ENCODE results near the gene JAKMIP1.

The JAKMIP1 gene

DNA sequence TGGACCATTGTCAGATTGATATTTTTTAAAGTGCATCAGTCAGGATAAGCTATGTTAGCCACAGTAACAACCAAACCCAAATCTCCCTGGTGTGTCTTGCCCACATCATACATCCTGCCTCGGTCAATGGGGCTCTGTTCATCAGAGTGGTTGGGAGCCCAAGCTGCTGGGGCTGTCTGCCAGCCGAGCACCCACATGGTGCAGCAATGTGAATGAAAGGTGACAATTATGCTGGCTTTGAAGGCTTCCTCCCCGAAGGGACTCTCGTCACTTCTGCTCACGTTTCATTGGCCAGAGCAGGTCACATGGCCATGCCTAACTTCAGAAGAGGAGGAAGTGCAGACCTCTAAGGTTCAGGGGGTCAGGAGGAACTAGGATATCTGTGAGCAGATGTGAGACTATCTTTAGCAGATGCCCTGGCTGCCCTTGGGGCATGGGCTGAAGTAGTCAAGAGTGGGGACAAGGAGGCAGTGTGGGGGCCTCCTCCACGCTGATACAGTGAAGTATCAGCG lies 1.3 kb upstream of the JAKMIP1 start:
- no peak for DNase-seq (ENCODE audit: low read depth)

DNA sequence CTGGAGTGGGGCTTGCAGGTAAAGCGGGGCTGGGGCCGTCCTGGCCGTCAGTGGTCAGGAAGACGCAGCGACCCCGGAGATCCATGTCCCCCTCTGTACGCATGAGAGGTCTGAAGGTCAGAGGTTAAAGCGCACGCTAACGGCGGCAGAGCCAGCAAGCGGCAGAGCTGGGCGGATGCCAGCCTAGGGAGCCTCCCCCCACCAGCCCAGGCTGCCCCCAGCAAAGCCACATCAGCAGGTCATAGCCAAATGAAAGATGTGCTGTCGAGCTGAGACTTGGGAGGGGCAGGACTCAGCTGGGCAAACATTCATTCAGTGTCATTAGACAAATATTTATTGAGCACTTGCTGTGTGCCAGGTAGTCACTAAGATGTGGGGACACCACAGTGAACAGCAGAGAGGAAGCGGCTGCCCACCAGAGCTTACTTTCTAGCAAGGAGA lies 593 bp upstream of the JAKMIP1 start:
- no peak for DNase-seq (ENCODE audit: low read depth)

DNA sequence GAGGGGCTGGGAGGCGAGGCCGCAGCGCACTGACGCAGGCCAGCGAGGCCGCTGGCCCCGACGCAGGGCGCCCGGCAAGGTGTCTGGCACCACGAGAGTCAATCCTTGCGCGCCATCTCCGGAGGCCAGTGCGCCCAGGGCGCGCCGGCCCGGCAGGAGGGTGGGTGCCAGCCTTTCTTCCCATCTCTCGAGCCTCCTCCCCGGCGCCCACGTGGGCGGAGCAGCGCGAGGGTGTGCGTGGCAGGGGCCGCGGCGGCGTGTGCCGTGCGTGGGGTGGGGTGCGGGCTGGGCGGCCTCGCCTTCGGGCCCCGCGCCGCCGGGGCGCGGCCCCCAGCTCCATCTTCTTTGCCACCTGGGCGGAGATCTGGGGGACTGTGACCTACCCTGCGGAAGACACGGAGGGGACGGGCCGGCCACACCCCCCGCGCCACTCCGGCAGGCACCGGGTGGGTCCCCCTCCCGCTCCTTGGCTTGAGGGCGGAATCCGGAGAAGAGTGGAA lies 877 bp downstream of the JAKMIP1 start:
- DNase-seq (ENCODE audit: low read depth) = no peak

DNA sequence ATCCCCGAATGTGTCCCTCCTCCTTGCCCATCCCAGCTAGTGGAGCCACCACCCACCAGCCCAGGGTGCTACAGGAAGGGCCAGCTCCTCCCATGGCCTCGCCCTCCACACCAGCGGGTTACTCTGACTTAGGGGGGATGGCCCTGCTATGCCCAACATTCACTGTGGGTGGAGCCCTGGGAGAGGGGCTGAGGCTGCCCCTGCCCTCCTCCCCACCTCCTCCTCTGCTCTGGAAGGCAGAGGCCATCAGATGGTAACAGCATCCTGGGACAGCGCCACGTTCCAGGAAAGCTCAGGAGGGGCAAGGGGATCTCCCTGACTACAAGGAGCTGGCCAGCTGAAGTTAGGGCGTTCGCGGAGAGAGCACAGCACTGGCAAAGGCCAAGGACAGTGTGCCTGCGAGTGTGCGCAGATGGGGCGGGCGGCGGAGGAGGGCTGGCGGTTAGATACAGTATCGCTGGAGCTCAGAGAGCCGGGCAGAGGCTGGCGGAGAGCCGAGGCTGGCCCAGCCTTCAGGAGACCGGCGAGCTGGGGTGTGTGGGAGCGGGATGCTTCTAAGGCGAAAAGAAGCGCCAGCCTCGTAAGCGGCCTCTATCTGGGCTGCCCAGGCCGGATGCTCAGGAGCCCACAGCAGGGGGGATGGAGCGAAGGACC lies 1.5 kb downstream of the JAKMIP1 start:
- DNase-seq (ENCODE audit: low read depth) = no peak

DNA sequence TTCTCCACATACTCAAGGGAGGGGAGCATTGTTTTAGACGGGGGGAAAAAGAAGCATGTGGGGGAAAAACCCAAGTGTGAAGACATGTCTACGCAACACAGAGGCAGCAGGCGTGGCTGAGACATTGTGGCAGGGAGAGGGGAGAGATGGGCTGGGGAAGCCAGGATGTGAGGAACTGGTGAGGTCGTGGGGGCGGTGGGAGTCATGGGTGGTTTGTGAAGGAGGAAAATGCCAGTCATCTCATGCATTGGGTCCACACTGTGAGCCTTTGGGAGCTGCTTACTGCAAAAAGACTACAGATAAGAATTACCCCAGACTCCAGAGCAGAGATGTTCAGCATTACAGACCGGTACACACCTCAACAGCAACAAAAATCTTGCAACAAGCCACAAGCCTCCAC lies 2.1 kb downstream of the JAKMIP1 start:
- DNase-seq (ENCODE audit: low read depth) = no peak

DNA sequence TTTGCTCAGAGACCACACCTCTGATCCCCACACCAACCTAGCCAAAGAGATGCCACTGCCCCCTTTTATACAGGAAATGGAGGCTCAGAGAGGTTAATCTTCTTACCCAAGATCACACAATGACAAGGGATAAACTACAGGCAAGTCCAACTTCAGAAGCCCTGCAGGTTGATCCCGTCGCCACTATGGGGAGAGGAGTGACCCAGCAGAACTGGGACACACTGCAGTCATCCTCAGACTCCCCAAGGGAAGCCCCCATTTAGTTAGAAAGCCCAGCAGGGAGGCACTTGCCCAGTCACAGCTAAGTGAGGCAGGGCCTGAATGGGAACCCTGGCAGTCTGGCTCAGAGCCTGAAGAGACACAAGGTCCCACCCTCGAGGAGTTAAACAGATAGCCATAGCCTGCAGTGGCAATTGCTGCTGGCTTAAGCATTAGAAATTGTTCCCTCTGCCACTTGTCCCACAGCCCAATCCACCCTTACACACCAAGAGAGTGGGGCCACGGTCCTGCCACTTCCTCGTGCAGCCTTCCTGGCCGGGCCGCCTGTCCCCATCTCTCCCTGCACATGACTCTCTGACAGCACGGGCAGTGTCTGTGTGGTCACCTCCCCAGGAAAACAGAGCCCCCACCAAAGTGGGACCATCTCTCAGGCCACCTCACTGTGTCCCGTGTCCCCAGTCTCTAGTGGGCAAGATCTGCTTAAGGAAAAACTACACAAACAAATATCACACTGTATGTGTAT lies 2.7 kb downstream of the JAKMIP1 start:
- DNase-seq (ENCODE audit: low read depth) = no peak

DNA sequence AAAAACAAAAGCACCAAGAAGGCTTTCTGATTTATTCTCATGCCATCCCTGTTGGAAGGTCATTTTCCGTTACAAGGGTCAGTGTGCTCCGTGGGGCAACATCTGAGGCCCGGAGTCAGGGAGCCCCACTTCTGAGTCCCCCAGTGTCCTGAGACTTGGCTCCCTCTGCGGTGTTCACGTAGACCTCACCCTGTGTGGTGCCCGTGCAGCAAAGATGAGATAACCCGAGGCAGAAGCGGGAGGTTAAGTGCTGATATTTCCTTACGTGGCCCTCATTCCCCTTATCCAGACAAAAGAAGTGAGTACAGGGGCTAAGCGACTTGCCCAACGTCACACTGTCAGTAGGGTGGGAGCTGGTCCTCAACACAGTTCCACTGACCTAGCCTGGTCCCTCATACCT lies 3.5 kb downstream of the JAKMIP1 start:
- no peak for DNase-seq (ENCODE audit: low read depth)

GRCh38 chr4:6196324-6196723 lies 4.0 kb downstream of the JAKMIP1 start:
- DNase-seq (ENCODE audit: low read depth) = no peak

- no peak for DNase-seq (ENCODE audit: low read depth)
Observed at GRCh38 chr4:6195602-6196319, 4.6 kb downstream of the JAKMIP1 start.

DNA sequence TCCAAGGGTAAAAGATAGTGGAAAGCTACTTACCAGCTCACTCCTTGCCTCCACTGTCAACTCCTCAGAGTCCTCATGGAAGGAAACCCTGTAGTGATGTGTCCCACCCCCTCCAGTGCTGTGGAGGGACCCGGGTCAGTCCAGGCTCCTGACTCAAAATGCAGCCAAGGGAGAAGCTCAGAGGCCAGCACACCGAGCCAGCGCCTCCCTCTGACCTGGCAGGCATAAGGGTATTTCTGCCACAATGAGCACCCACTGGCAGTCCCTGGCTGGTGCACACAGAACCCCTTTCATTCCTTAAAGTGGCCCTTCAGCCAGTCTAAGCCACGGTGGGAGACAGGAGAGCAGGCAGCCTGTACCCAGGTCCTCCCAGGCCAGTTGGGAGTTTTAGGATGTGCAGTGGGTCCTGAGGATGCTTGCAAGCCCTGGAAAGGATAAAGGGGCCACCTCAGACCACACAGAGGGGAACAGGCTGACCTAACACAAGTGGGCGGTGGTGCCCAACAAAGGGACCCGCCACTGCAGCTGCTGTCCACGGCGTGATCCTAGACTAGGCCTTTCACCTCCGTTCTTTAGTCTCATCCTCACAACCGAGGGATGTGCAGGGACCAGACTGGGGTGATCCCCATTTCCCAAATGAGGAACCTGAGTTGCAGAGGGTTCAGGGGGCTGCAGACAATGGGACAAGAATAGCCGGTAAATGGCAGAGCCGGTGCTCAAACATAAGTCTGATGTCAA lies 5.7 kb downstream of the JAKMIP1 start:
- no peak for DNase-seq (ENCODE audit: low read depth)

- DNase-seq (ENCODE audit: low read depth) = no peak
Observed at GRCh38 chr4:6193399-6193798, 7.0 kb downstream of the JAKMIP1 start.

- DNase-seq (ENCODE audit: low read depth) = no peak
Observed at GRCh38 chr4:6192245-6192644, 8.1 kb downstream of the JAKMIP1 start.

DNA sequence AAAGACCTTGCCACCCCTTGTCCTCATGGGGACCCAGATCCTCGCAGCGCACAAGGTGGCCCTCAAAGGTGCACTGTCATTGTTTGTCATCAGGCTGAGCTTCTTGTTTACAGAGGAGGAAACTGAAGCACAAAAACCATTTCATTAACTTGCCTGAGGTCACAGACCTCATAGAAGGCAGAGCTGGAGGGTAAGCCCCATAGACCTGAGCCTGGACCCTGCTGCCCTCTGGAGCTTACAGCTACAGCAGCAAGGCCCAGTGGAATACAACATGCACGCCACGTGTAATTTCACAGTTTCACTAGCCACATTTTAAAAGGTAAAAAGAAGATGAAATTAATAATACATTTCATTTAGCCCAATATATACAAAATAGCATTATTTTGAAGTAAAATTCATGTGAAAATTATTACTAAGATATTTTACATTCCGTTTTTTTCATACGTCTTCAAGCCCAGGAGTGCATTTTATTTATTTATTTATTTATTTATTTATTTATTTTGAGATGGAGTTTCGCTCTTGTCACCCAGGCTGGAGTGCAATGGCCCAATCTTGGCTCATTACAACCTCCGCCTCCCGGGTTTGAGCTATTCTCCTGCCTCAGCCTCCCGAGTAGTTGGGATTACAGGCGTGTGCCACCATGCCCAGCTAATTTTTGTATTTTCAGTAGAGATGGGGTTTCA lies 8.8 kb downstream of the JAKMIP1 start:
- no peak for DNase-seq (ENCODE audit: low read depth)

DNA sequence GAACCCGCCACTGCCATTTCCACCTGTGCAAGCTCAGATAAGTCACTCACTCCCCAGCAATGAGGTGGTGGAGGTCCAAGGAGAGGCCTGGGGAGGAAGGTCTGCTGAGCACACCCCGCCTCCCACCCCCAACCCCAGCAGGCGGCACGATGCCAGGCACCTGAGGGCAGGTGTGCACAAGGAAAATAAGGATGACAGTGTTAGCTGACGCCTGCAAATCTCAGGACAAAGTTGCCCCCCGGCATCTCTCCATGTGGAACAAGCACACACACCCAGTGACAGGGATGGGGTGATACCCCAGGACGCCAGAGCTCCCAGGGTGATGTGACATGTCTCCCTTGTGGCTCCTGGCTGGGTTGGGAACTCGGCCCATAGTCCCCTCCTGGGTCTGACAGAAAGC lies 9.9 kb downstream of the JAKMIP1 start:
- no peak for DNase-seq (ENCODE audit: low read depth)

- DNase-seq (ENCODE audit: low read depth) = no peak
Observed at GRCh38 chr4:6189511-6189910, 10.8 kb downstream of the JAKMIP1 start.

GRCh38 chr4:6188687-6189305 lies 11.6 kb downstream of the JAKMIP1 start:
- no peak for DNase-seq (ENCODE audit: low read depth)

DNA sequence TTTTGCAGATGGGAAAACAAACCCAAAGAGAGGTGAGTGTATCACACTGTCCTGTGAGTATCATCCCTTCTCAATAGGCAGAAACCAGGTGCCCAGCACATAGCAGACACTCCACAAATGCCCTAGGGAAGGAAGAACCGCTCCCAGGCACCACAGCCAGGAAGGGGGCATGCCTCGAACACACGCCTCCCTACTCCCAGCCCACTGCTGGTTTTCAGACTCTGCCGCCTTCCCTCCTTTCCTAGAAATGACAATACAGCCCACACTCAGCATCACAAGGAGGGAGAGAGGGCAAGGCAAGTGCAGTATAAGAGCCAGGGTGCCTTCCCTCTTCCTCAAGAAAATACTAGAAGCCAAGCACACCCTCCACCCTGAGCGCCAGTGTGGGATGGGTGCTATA lies 16.2 kb downstream of the JAKMIP1 start:
- no peak for DNase-seq (ENCODE audit: low read depth)

DNA sequence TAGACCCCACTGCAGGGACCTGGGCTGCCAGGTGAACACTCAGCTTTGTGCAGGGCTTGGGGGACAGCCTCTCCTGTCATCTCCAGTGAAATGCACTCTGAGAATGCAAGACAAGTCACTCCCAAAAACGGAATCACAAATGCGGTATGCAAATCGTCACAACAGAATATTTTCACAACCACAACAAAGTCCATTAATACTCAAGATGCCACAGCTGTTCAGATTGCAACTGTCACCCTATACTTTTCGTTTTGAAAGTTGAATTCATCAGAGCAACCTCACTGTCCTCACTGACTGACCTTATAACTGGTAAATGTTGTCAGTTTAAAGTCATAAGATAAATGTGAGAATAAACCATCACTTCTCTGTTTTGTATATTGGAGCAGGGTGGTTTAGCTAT lies 16.6 kb downstream of the JAKMIP1 start:
- no peak for DNase-seq (ENCODE audit: low read depth)

DNA sequence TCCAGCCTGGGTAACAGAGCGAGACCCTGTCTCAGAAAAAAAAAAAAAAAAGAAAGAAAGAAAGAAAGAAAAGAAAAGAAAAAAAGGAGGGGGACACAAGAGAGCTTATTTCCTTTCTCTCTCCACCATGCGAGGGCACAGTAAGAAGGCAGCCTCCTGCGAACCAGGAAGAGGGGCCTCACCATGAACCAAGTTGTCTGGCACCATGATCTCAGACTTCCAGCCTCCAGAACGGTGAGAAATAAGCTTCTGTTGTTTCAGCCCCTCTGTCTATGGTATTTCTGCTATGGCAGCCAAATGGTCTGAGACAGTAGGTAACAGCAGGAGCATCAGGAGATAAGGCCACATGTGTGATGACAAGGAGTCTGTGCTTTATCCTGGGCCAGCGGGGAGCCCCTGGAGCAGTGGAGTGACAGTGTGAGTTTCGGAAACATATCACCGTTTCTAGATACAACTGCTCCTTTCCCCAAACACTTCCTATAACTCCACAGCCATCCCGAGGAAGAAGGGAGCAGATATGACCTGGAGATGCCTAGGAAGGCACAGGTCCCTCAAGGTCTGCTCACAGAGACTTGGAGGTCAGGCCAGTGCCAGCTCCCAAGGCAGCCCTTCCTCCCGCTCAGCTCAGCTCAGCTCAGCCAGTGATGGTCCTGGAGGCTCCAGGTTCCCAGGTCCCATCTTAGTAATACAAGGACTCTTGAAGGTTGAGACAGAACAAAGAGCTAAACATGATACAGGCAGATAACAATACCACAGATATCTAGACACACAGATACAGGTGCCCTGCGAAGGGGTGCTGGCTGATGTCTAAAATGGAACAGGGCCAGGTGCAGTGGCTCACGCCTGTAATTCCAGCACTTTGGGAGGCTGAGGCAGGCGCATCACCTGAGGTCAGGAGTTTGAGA lies 17.7 kb downstream of the JAKMIP1 start:
- DNase-seq (ENCODE audit: low read depth) = no peak
